ENCODE measurements around the gene NUCKS1. TPM values are rescaled to one million over a fixed set of nuclear protein-coding genes. Genes with fewer than 3 reads are reported as not detected.
A peak's percentile ranks its signal among the peaks of the same experiment; 100 is the strongest.

NUCKS1 gene
- total RNA-seq, 1 experiment from 2014 or later: 427 TPM

DNA sequence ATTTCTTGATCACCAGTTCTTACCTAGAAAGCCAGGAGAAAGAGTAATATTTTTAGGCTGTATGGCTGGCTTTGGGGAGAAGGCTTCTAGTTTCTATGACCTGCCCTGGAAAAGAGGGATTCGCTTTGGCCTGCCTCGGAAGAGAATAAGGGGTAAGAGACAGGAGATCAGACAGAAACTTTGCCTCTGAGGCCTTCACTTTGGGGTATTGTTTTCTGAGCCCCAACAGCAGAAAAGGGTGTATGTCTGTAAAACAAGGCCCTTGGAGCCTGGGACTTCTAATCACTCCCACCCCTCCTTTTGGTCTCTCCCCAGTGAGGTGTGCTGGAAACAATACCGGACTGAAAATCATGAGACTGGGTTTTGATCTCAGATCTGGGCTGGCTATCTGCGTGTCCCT, 74.7 kb downstream of the NUCKS1 start:
- H3K36me3 Mint-ChIP-seq (ENCODE audit: insufficient read depth in 1 of 3, low read depth in 3 of 3): no peaks in the 10 kb centered on the region; a peak in 2 of 7 replicates
- no peaks in the 10 kb centered on the region for H3K27me3 Mint-ChIP-seq (ENCODE audit: low read depth)
- TF ChIP-seq, protein P1, sequence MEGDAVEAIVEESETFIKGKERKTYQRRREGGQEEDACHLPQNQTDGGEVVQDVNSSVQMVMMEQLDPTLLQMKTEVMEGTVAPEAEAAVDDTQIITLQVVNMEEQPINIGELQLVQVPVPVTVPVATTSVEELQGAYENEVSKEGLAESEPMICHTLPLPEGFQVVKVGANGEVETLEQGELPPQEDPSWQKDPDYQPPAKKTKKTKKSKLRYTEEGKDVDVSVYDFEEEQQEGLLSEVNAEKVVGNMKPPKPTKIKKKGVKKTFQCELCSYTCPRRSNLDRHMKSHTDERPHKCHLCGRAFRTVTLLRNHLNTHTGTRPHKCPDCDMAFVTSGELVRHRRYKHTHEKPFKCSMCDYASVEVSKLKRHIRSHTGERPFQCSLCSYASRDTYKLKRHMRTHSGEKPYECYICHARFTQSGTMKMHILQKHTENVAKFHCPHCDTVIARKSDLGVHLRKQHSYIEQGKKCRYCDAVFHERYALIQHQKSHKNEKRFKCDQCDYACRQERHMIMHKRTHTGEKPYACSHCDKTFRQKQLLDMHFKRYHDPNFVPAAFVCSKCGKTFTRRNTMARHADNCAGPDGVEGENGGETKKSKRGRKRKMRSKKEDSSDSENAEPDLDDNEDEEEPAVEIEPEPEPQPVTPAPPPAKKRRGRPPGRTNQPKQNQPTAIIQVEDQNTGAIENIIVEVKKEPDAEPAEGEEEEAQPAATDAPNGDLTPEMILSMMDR (conservative IDR thresholded peaks at IDR 0.05): no peak
- no peak overlapping the region for H4K91ac ChIP-seq (ENCODE audit: insufficient read length, low read depth, low read length)
- H3K9me3 ChIP-seq (ENCODE audit: control insufficient read depth, low read depth, low read length): no peaks in the 10 kb centered on the region
- H2AK5ac ChIP-seq (ENCODE audit: insufficient read length, low read length): no peak overlapping the region
- H3K4ac ChIP-seq (ENCODE audit: low read depth, low read length): no peak overlapping the region
- no peak overlapping the region for H4K8ac ChIP-seq (replicated peaks; ENCODE audit: insufficient read length, low read depth, low read length)
- H3K56ac ChIP-seq (ENCODE audit: insufficient read length, low read depth, low read length): no peak overlapping the region
- H3K4me1 ChIP-seq (ENCODE audit: insufficient read depth, low read length): peaks cover 13% of the 10 kb centered on the region; the same call in 1 of the 2 replicates
- no peak overlapping the region for H2BK20ac ChIP-seq (ENCODE audit: low read depth, low read length, poor library complexity, severe bottlenecking)
- H3K23me2 ChIP-seq (ENCODE audit: insufficient read length, low read depth, low read length, poor library complexity, severe bottlenecking): peaks cover 8% of the 10 kb centered on the region
- no peak overlapping the region for H4K5ac ChIP-seq (ENCODE audit: insufficient read length, low read depth, low read length)
- H2BK12ac ChIP-seq (ENCODE audit: insufficient read length, low read depth, low read length): no peak overlapping the region
- peak overlapping the region; percentile 59 to 78 (median 69); a peak in 5 of 7 replicates for H3K27ac Mint-ChIP-seq
- H3K4me3 Mint-ChIP-seq: no peak overlapping the region
- H3T11ph ChIP-seq (ENCODE audit: low read length): no peak overlapping the region
- WGBS (ENCODE audit: extremely low coverage, insufficient read length, low lambda C conversion rate): no CpG with 5 or more reads among the region's 4 CpGs
- H2BK15ac ChIP-seq (ENCODE audit: low read depth, low read length): no peak overlapping the region
- peaks cover 73 to 75% of the 10 kb centered on the region in 2 experiments for H3K4me1 Mint-ChIP-seq
- H3K14ac ChIP-seq (ENCODE audit: insufficient read depth, low read length): no peak overlapping the region
- no peak overlapping the region for H2AFZ ChIP-seq (ENCODE audit: low read length)
- H2BK5ac ChIP-seq (ENCODE audit: insufficient read length, low read length): no peak overlapping the region
- no peaks in the 10 kb centered on the region for H4K20me1 ChIP-seq (ENCODE audit: control insufficient read depth, insufficient read depth, insufficient read length)
- H3K23ac ChIP-seq (ENCODE audit: insufficient read length, low read depth, low read length): no peak overlapping the region
- H3K79me2 ChIP-seq (ENCODE audit: insufficient read depth, low read length): no peaks in the 10 kb centered on the region; the same call in 1 of the 2 replicates
- no peaks in the 10 kb centered on the region for H3K27me3 ChIP-seq (ENCODE audit: insufficient read depth, low read length)
- no peak overlapping the region for H3K18ac ChIP-seq (ENCODE audit: insufficient read length, low read depth, low read length)
- no peaks in the 10 kb centered on the region for H3K79me1 ChIP-seq (ENCODE audit: insufficient read depth, low read depth, low read length, poor library complexity, severe bottlenecking)
- no peak overlapping the region for H2BK120ac ChIP-seq (ENCODE audit: low read depth, low read length, poor library complexity, severe bottlenecking)
- no peak overlapping the region for H3K27ac ChIP-seq (ENCODE audit: insufficient read length, low read depth, low read length)
- H3K4me2 ChIP-seq (ENCODE audit: insufficient read depth, insufficient read length, low read length): no peak overlapping the region
- no peak overlapping the region for H3K9ac ChIP-seq (ENCODE audit: extremely low read depth, insufficient read length, low read length)
- no peaks in the 10 kb centered on the region; a peak in 1 of 5 replicates for H3K9me3 Mint-ChIP-seq
- no peak for DNase-seq

Measured in H9 (cell line).